ENCODE data around the gene VPS4A. TPM values are rescaled to one million over a fixed set of nuclear protein-coding genes. Genes with fewer than 3 reads are reported as not detected.

VPS4A gene
- polyA plus RNA-seq, 1 donor from 2014 or later, result 46.3 TPM

- no peaks in the 10 kb centered on the region for H3K27me3 ChIP-seq (ENCODE audit: insufficient read depth, low read depth, low read length)
- no peaks in the 10 kb centered on the region for H3K9me2 ChIP-seq (ENCODE audit: insufficient read depth, low read length)
- H3K27ac ChIP-seq (ENCODE audit: low read length), result no peak overlapping the region
- no peaks in the 10 kb centered on the region for H4K20me1 ChIP-seq (ENCODE audit: insufficient read depth)
- peaks cover 7% of the 10 kb centered on the region for H3K36me3 ChIP-seq (ENCODE audit: insufficient read depth, low read length)
- H3K9ac ChIP-seq (ENCODE audit: low read length), result no peak overlapping the region
- H3K4me2 ChIP-seq (ENCODE audit: low read length), result no peak overlapping the region
- H2AFZ ChIP-seq (ENCODE audit: low read depth, low read length), result no peak overlapping the region
- H3K9me3 ChIP-seq (ENCODE audit: low read length), result no peaks in the 10 kb centered on the region
- TF ChIP-seq REST (IDR thresholded peaks at IDR 0.05; ENCODE audit: borderline replicate concordance), result no peak
- no peaks in the 10 kb centered on the region for H3F3A ChIP-seq (ENCODE audit: insufficient read depth, low read length, poor library complexity, severe bottlenecking)
- H3K79me2 ChIP-seq (replicated peaks; ENCODE audit: insufficient read depth, low read length), result peaks cover 21% of the 10 kb centered on the region
- no peak overlapping the region for H3K4me3 ChIP-seq (ENCODE audit: low read length)
These were observed 3.4 kb downstream of the VPS4A start for GRCh38 chr16:69314534-69314933.

- Histone ChIP-seq H3F3A (ENCODE audit: insufficient read depth, low read length, poor library complexity, severe bottlenecking) (no peaks in the 10 kb centered on the region), H3K4me2 (ENCODE audit: low read length) (no peak overlapping the region), H4K20me1 (ENCODE audit: insufficient read depth) (no peaks in the 10 kb centered on the region), H3K4me3 (ENCODE audit: low read length) (no peak overlapping the region), H3K9ac (ENCODE audit: low read length) (no peak overlapping the region), H3K9me3 (ENCODE audit: low read length) (no peaks in the 10 kb centered on the region), H3K79me2 (replicated peaks; ENCODE audit: insufficient read depth, low read length) (peaks cover 21% of the 10 kb centered on the region), H3K27me3 (ENCODE audit: insufficient read depth, low read depth, low read length) (no peaks in the 10 kb centered on the region), H3K9me2 (ENCODE audit: insufficient read depth, low read length) (no peaks in the 10 kb centered on the region), H2AFZ (ENCODE audit: low read depth, low read length) (no peak overlapping the region), H3K36me3 (ENCODE audit: insufficient read depth, low read length) (peaks cover 7% of the 10 kb centered on the region), H3K27ac (ENCODE audit: low read length) (no peak overlapping the region)
- TF ChIP-seq CTCF (IDR thresholded peaks at IDR 0.05; ENCODE audit: poor library complexity, severe bottlenecking), result no peak
- no peak for TF ChIP-seq REST (IDR thresholded peaks at IDR 0.05; ENCODE audit: borderline replicate concordance)
- no peak for TF ChIP-seq SMC3 (conservative IDR thresholded peaks at IDR 0.05; ENCODE audit: poor library complexity)
- no peak for TF ChIP-seq POLR2AphosphoS5 (IDR thresholded peaks at IDR 0.05)
- TF ChIP-seq TAF1 (IDR thresholded peaks at IDR 0.05; ENCODE audit: low read depth), result no peak
- no peak for TF ChIP-seq RAD21 (conservative IDR thresholded peaks at IDR 0.05)
- TF ChIP-seq MXI1 (conservative IDR thresholded peaks at IDR 0.05; ENCODE audit: poor library complexity, severe bottlenecking), result no peak
- no peak for TF ChIP-seq EP300 (conservative IDR thresholded peaks at IDR 0.05; ENCODE audit: poor library complexity, severe bottlenecking)
- TF ChIP-seq EZH2 (IDR thresholded peaks at IDR 0.05; ENCODE audit: borderline replicate concordance, insufficient read depth, low read length, poor library complexity, severe bottlenecking), result no peak
These were observed 4.5 kb downstream of the VPS4A start for GRCh38 chr16:69315486-69316311.
